IMR-90 (cell line): ENCODE results near the gene CRCP. TPM values are rescaled to one million over a fixed set of nuclear protein-coding genes. Genes with fewer than 3 reads are reported as not detected.

Experiments used
- ATAC-seq: fragments of 200-7000 bp; cut with Tn5 transposase; 2 replicates; pipeline ENCODE4 v1.9.1; 2020; ENCODE audit warnings: low read depth, mild to moderate bottlenecking, moderate library complexity
- BruUV-seq: library from RNA; stranded (reverse); fragments of 400-500 nt; replicated peaks from 2 replicates; lab custom pipeline; 2021; lab: Mats Ljungman, UMichigan
- CTCF ChIA-PET: fragments of 300-600 bp; formaldehyde crosslinking; extraction: SDS; loops from one replicate; lab custom pipeline; 2021; ENCODE audit warnings: antibody characterized with exemption; lab: Yijun Ruan, JAX
- POLR2A ChIA-PET: fragments of 300-600 bp; sonication (Branson Sonifier 250); formaldehyde crosslinking; loops from one replicate; lab custom pipeline; 2022; ENCODE audit warnings: antibody characterized with exemption; ENCODE audit not compliant: unreplicated experiment; lab: Charles Lee
- DNase-seq: peaks from one replicate; pipeline ENCODE4 v3.0.0; 2013
- H2AFZ ChIP-seq: replicated peaks from 2 replicates; pipeline ENCODE3; 2013; ENCODE audit warnings: low read length, mild to moderate bottlenecking; ENCODE audit not compliant: poor library complexity
- H2AK5ac ChIP-seq: 2 replicates; pipeline ENCODE4 v1.6.1; 2013; ENCODE audit warnings: low read depth, low read length, inconsistent platforms
- H2AK9ac ChIP-seq: replicated peaks from 2 replicates; pipeline ENCODE3; 2013; ENCODE audit warnings: mild to moderate bottlenecking, low read depth, low read length, moderate library complexity; ENCODE audit not compliant: poor library complexity
- H2BK120ac ChIP-seq: 2 replicates; pipeline ENCODE4 v1.6.1; 2013; ENCODE audit warnings: low read depth, low read length, inconsistent platforms
- H2BK15ac ChIP-seq: 3 replicates; pipeline ENCODE4 v1.6.1; 2013; ENCODE audit warnings: low read depth, low read length, inconsistent platforms
- H2BK20ac ChIP-seq: 2 replicates; pipeline ENCODE4 v1.6.1; 2013; ENCODE audit warnings: low read depth, mild to moderate bottlenecking, inconsistent platforms, low read length, moderate library complexity
- H2BK5ac ChIP-seq: 2 replicates; pipeline ENCODE4 v1.6.1; 2013; ENCODE audit warnings: mild to moderate bottlenecking, low read depth, low read length, inconsistent platforms; ENCODE audit not compliant: poor library complexity, severe bottlenecking
- H3K14ac ChIP-seq: replicated peaks from 2 replicates; pipeline ENCODE4 v1.6.1; 2013; ENCODE audit warnings: low read depth, low read length, inconsistent platforms
- H3K18ac ChIP-seq: 2 replicates; pipeline ENCODE4 v1.6.1; 2013; ENCODE audit warnings: low read depth, low read length, control low read depth
- H3K23ac ChIP-seq: 2 replicates; pipeline ENCODE4 v1.6.1; 2013; ENCODE audit warnings: low read depth, low read length, inconsistent platforms
- H3K27ac ChIP-seq: 2 replicates; pipeline ENCODE4 v1.5.1; 2013; ENCODE audit warnings: mild to moderate bottlenecking, control low read depth, low read length; ENCODE audit not compliant: insufficient read depth
- H3K27me3 ChIP-seq: 2 replicates; pipeline ENCODE4 v1.6.1; 2013; ENCODE audit warnings: low read length; ENCODE audit not compliant: control insufficient read depth, insufficient read depth
- H3K36me3 ChIP-seq: 2 replicates; pipeline ENCODE4 v1.6.1; 2013; ENCODE audit warnings: low read length, mixed read lengths; ENCODE audit not compliant: control insufficient read depth, insufficient read depth
- H3K4ac ChIP-seq: 2 replicates; pipeline ENCODE4 v1.6.1; 2013; ENCODE audit warnings: low read depth, low read length, inconsistent platforms
- H3K4me1 ChIP-seq: 2 replicates; pipeline ENCODE4 v1.6.1; 2013; ENCODE audit warnings: low read length, mixed read lengths; ENCODE audit not compliant: control insufficient read depth, insufficient read depth
- H3K4me2 ChIP-seq: 2 replicates; pipeline ENCODE4 v1.6.1; 2013; ENCODE audit warnings: low read depth, mild to moderate bottlenecking, control low read depth, low read length, moderate library complexity
- H3K4me3 ChIP-seq: 2 replicates; pipeline ENCODE4 v1.5.1; 2013; ENCODE audit warnings: low read depth, mild to moderate bottlenecking, control low read depth, low read length, moderate library complexity; ENCODE audit not compliant: insufficient read depth
- H3K56ac ChIP-seq: 2 replicates; pipeline ENCODE4 v1.6.1; 2013; ENCODE audit warnings: low read length, inconsistent platforms; ENCODE audit not compliant: insufficient read depth; ENCODE audit errors: extremely low read depth
- H3K79me1 ChIP-seq, 2 experiments: 2 replicates each; pipeline ENCODE4 v1.6.1; 2013; ENCODE audit warnings: low read length in 2 of 2, inconsistent platforms in 1 of 2, low read depth in 1 of 2
- H3K9ac ChIP-seq: 2 replicates; pipeline ENCODE4 v1.6.1; 2013; ENCODE audit warnings: low read depth, low read length, control low read depth
- H3K9me1 ChIP-seq: 2 replicates; pipeline ENCODE4 v1.6.1; 2013; ENCODE audit warnings: low read length, inconsistent platforms; ENCODE audit not compliant: insufficient read depth
- H3K9me3 ChIP-seq: 2 replicates; pipeline ENCODE4 v1.6.1; 2013; ENCODE audit warnings: low read length; ENCODE audit not compliant: control insufficient read depth, insufficient read depth
- H4K20me1 ChIP-seq: 2 replicates; pipeline ENCODE4 v1.6.1; 2013; ENCODE audit warnings: low read length, inconsistent platforms; ENCODE audit not compliant: insufficient read depth
- H4K5ac ChIP-seq: 2 replicates; pipeline ENCODE4 v1.6.1; 2013; ENCODE audit warnings: mild to moderate bottlenecking, low read depth, low read length, control low read depth
- H4K8ac ChIP-seq, 2 experiments: 2 replicates each; pipeline ENCODE4 v1.6.1; 2013; ENCODE audit warnings: low read depth in 2 of 2, low read length in 2 of 2, control low read depth in 1 of 2, inconsistent platforms in 1 of 2
- H4K91ac ChIP-seq: 2 replicates; pipeline ENCODE4 v1.6.1; 2013; ENCODE audit warnings: low read depth, low read length, inconsistent platforms; ENCODE audit not compliant: insufficient read depth
- BHLHE40 ChIP-seq: fragments of 150-350 bp; IDR thresholded peaks from 2 replicates; pipeline ENCODE4 v1.6.1; 2016; ENCODE audit warnings: mild to moderate bottlenecking, low read depth, low read length
- CEBPB ChIP-seq: IDR thresholded peaks from 2 replicates; pipeline ENCODE4 v1.6.1; 2012; ENCODE audit warnings: low read depth, low read length, improper control_type of control experiment
- CHD1 ChIP-seq: IDR thresholded peaks from 2 replicates; pipeline ENCODE4 v1.6.1; 2012; ENCODE audit warnings: low read depth, low read length, improper control_type of control experiment
- FOS ChIP-seq: fragments of 150-350 bp; IDR thresholded peaks from 2 replicates; pipeline ENCODE4 v1.6.1; 2016; ENCODE audit warnings: low read depth, low read length
- NFE2L2 ChIP-seq: fragments of 150-350 bp; IDR thresholded peaks from 2 replicates; pipeline ENCODE4 v1.6.1; 2016; ENCODE audit warnings: low read depth, mild to moderate bottlenecking, low read length
- RCOR1 ChIP-seq: IDR thresholded peaks from 2 replicates; pipeline ENCODE4 v1.6.1; 2012; ENCODE audit warnings: mild to moderate bottlenecking, low read length, improper control_type of control experiment; ENCODE audit not compliant: insufficient replicate concordance
- RFX5 ChIP-seq: IDR thresholded peaks from 2 replicates; pipeline ENCODE4 v1.8.0; 2012; ENCODE audit warnings: low read depth, mild to moderate bottlenecking, low read length, moderate library complexity
- USF2 ChIP-seq: fragments of 150-350 bp; IDR thresholded peaks from 2 replicates; pipeline ENCODE4 v1.6.1; 2017; ENCODE audit warnings: mild to moderate bottlenecking, antibody characterized with exemption, low read length, low read depth
- WGBS, 2 experiments: methylation state at CpG; one replicate each; pipeline versions ENCODE4 v1.1.5 to v1.1.7; 2013; ENCODE audit warnings: missing lambda C conversion rate in 2 of 2; ENCODE audit not compliant: insufficient read length in 1 of 2; ENCODE audit errors: extremely low coverage in 2 of 2; 5-methylcytosine and 5-hydroxymethylcytosine counted together
- dilution Hi-C: fragments of 300-500 bp; cut with HindIII; formaldehyde crosslinking; loops from one replicate; pipeline ENCODE4 v1.14.3; 2018; ENCODE audit warnings: low sequenced_read_pairs; ENCODE audit not compliant: unreplicated experiment
- in situ Hi-C: fragments of 300-500 bp; cut with MboI; formaldehyde crosslinking; loops from 3 replicates; pipeline ENCODE4 v1.14.3; 2019; ENCODE audit warnings: low sequenced_read_pairs, inconsistent platforms, mixed read lengths
- intact Hi-C: fragments of 100-400 bp; cut with micrococcal nuclease; formaldehyde crosslinking; loops from 2 replicates; pipeline ENCODE4 v1.10.0; 2022
- polyA plus RNA-seq, 3 experiments: library from polyadenylated mRNA; depleted of rRNA; stranded (reverse); fragments of >200 nt; gene quantifications; 2 replicates each; pipeline ENCODE4 v1.2.3, GENCODE V29; 2012; ENCODE audit warnings: low replicate concordance in 1 of 3
- total RNA-seq: library from RNA; depleted of rRNA; stranded (reverse); fragments of >200 nt; gene quantifications from 2 replicates; pipeline ENCODE4 v1.2.3, GENCODE V29; 2012
- TF ChIP-seq, protein P1 (sequence below): fragments of 150-350 bp; IDR thresholded peaks from 2 replicates; pipeline ENCODE4 v1.6.1; 2016; ENCODE audit warnings: low read depth, mild to moderate bottlenecking, low read length, moderate library complexity, borderline replicate concordance

CRCP gene
- total and polyA plus RNA-seq, 2 of the 4 experiments (the other 2 are of a cell fraction), result 22.9 to 37.5 TPM

GRCh38 chr7:66188645-66189044, 74.0 kb downstream of the CRCP start:
- Histone ChIP-seq H2AK9ac (no peak overlapping the region), H3K9me1 (no peaks in the 10 kb centered on the region), H3K23ac (no peak overlapping the region), H3K56ac (no peak overlapping the region), H2BK15ac (no peak overlapping the region), H3K27ac (no peak overlapping the region), H3K9ac (no peak overlapping the region), H4K5ac (no peak overlapping the region), H2BK5ac (no peak overlapping the region), H2AFZ (no peak overlapping the region), H3K36me3 (no peaks in the 10 kb centered on the region), H3K18ac (no peak overlapping the region), H3K27me3 (peaks cover 2% of the 10 kb centered on the region; the same call in 1 of the 2 replicates), H3K14ac (no peak overlapping the region), H3K4me3 (no peak overlapping the region), H2BK120ac (no peak overlapping the region), H3K9me3 (peaks cover 2% of the 10 kb centered on the region; the same call in 1 of the 2 replicates), H3K4me1 (peaks cover 6% of the 10 kb centered on the region; the same call in 1 of the 2 replicates), H4K20me1 (no peaks in the 10 kb centered on the region), H3K4me2 (no peak overlapping the region), H3K79me1 (no peaks in the 10 kb centered on the region), H4K91ac (no peak overlapping the region), H2AK5ac (no peak overlapping the region), H4K8ac (no peak overlapping the region), H2BK20ac (no peak overlapping the region), H3K4ac (no peak overlapping the region)
- TF ChIP-seq BHLHE40 (no peak), RCOR1 (no peak), NFE2L2 (no peak), USF2 (no peak), FOS (no peak), CHD1 (no peak), CEBPB (no peak), RFX5 (no peak)
- TF ChIP-seq, protein P1, sequence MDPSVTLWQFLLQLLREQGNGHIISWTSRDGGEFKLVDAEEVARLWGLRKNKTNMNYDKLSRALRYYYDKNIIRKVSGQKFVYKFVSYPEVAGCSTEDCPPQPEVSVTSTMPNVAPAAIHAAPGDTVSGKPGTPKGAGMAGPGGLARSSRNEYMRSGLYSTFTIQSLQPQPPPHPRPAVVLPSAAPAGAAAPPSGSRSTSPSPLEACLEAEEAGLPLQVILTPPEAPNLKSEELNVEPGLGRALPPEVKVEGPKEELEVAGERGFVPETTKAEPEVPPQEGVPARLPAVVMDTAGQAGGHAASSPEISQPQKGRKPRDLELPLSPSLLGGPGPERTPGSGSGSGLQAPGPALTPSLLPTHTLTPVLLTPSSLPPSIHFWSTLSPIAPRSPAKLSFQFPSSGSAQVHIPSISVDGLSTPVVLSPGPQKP, result no peak
- ChIA-PET POLR2A (no interaction called here), CTCF (no interaction called here)
- in situ Hi-C loops (no loop called here), intact Hi-C loops (no loop called here), dilution Hi-C loops (no loop called here)
- DNase-seq (no peak), ATAC-seq (no peak)
- 80 to 100% methylated on average over 1 to 2 of the region's 2 CpGs for WGBS, 2 experiments
- no TSS peak for BruUV-seq
